Measurements from ENCODE around the gene TSC22D2. TPM values are rescaled to one million over a fixed set of nuclear protein-coding genes. Genes with fewer than 3 reads are reported as not detected.

The TSC22D2 gene
- total RNA-seq, 4 donors from 2014 or later, result 13.2 to 19.5 (median 16.4) TPM

GRCh38 chr3:150511122-150511821 is 103.2 kb downstream of the TSC22D2 start:
- Histone ChIP-seq H3K4me3 (no peak overlapping the region), H3K36me3 (no peaks in the 10 kb centered on the region), H3K4me1 (no peaks in the 10 kb centered on the region), H3K27ac (no peak overlapping the region), H3K9me3 (no peaks in the 10 kb centered on the region), H3K27me3 (no peaks in the 10 kb centered on the region)
- DNase-seq (ENCODE audit: low spot score in 2 of 2), result no peak
- WGBS, result 83% methylated on average over 4 of the region's 4 CpGs
- TF ChIP-seq EP300 (IDR thresholded peaks at IDR 0.05) (no peak), POLR2A (IDR thresholded peaks at IDR 0.05) (no peak), POLR2AphosphoS5 (IDR thresholded peaks at IDR 0.05) (no peak)

GRCh38 chr3:150515210-150515609 is 107.1 kb downstream of the TSC22D2 start:
- Histone ChIP-seq H3K9me3 (no peaks in the 10 kb centered on the region), H3K36me3 (no peaks in the 10 kb centered on the region), H3K4me3 (no peak overlapping the region), H3K27me3 (no peaks in the 10 kb centered on the region), H3K27ac (no peak overlapping the region), H3K4me1 (no peaks in the 10 kb centered on the region)
- TF ChIP-seq POLR2AphosphoS5 (IDR thresholded peaks at IDR 0.05) (no peak), POLR2A (IDR thresholded peaks at IDR 0.05) (no peak), CTCF (IDR thresholded peaks at IDR 0.05) (no peak), EP300 (IDR thresholded peaks at IDR 0.05) (no peak)
- 94% methylated on average over 4 of the region's 4 CpGs for WGBS
- no peak for DNase-seq (ENCODE audit: low spot score in 2 of 2)

Other genes with a start within 250 kb of the TSC22D2 start
- 100 to 1,000 TPM in 3 of 4 donors, 10 to 100 TPM in 1; 84.2 to 149 (median 120) TPM for gene SERP1, start 138.2 kb downstream of the TSC22D2 start, total RNA-seq
- gene EIF2A, start 138.5 kb downstream of the TSC22D2 start, total RNA-seq, result 100 to 1,000 TPM; 149 to 222 (median 194) TPM
- 10 to 100 TPM; 49.2 to 97.2 (median 75.3) TPM for gene SELENOT, start 195.0 kb downstream of the TSC22D2 start, total RNA-seq